ENCODE measurements around the gene WDR89.

- TF ChIP-seq FOXP1 (CRISPR knock-in tag; IDR thresholded peaks at IDR 0.05) (no peak), POLR2AphosphoS5 (IDR thresholded peaks at IDR 0.05; ENCODE audit: control insufficient read depth, insufficient read depth, low read depth, low read length) (no peak)
These were observed 44.5 kb downstream of the WDR89 start for GRCh38 chr14:63596998-63597658.
